ENCODE data around the gene HMCN1.

DNA sequence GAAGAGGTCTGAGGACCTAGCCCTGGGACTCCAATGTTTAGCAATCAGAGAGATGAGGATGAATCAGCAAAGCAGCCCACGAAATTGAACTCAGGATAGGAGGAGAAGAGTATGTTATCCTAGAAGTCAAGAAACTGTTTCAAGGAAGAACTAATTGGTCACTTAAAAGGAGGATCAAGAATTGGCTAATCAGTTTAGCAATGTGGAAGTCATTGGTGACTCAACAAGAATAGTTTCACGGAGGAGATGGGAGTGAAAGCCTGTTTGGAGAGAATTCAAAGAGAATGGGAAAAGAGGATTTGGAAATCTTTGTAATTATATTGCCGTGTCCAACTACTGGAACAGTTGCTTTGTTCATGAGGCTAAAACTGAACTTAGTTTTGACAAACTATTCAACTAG, 7.4 kb downstream of the HMCN1 start:
- TF ChIP-seq SIN3A (IDR thresholded peaks at IDR 0.05; ENCODE audit: borderline replicate concordance, low read depth, low read length) (no peak), EP300 (IDR thresholded peaks at IDR 0.05; ENCODE audit: borderline replicate concordance in 1 of 2, low read depth in 1 of 2, low read length in 1 of 2) (no peak), SMC3 (IDR thresholded peaks at IDR 0.05; ENCODE audit: low read depth, low read length) (no peak), POLR2AphosphoS5 (IDR thresholded peaks at IDR 0.05; ENCODE audit: low read depth, low read length) (no peak), RXRA (IDR thresholded peaks at IDR 0.05; ENCODE audit: borderline replicate concordance, low read depth) (no peak), NRF1 (IDR thresholded peaks at IDR 0.05; ENCODE audit: low read depth, low read length) (no peak), FOXM1 (IDR thresholded peaks at IDR 0.05; ENCODE audit: low read depth) (no peak), FOXJ3 (CRISPR knock-in tag; IDR thresholded peaks at IDR 0.05) (no peak)
- TF ChIP-seq, protein P1, sequence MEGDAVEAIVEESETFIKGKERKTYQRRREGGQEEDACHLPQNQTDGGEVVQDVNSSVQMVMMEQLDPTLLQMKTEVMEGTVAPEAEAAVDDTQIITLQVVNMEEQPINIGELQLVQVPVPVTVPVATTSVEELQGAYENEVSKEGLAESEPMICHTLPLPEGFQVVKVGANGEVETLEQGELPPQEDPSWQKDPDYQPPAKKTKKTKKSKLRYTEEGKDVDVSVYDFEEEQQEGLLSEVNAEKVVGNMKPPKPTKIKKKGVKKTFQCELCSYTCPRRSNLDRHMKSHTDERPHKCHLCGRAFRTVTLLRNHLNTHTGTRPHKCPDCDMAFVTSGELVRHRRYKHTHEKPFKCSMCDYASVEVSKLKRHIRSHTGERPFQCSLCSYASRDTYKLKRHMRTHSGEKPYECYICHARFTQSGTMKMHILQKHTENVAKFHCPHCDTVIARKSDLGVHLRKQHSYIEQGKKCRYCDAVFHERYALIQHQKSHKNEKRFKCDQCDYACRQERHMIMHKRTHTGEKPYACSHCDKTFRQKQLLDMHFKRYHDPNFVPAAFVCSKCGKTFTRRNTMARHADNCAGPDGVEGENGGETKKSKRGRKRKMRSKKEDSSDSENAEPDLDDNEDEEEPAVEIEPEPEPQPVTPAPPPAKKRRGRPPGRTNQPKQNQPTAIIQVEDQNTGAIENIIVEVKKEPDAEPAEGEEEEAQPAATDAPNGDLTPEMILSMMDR (IDR thresholded peaks at IDR 0.05), result no peak
- TF ChIP-seq, protein P2, sequence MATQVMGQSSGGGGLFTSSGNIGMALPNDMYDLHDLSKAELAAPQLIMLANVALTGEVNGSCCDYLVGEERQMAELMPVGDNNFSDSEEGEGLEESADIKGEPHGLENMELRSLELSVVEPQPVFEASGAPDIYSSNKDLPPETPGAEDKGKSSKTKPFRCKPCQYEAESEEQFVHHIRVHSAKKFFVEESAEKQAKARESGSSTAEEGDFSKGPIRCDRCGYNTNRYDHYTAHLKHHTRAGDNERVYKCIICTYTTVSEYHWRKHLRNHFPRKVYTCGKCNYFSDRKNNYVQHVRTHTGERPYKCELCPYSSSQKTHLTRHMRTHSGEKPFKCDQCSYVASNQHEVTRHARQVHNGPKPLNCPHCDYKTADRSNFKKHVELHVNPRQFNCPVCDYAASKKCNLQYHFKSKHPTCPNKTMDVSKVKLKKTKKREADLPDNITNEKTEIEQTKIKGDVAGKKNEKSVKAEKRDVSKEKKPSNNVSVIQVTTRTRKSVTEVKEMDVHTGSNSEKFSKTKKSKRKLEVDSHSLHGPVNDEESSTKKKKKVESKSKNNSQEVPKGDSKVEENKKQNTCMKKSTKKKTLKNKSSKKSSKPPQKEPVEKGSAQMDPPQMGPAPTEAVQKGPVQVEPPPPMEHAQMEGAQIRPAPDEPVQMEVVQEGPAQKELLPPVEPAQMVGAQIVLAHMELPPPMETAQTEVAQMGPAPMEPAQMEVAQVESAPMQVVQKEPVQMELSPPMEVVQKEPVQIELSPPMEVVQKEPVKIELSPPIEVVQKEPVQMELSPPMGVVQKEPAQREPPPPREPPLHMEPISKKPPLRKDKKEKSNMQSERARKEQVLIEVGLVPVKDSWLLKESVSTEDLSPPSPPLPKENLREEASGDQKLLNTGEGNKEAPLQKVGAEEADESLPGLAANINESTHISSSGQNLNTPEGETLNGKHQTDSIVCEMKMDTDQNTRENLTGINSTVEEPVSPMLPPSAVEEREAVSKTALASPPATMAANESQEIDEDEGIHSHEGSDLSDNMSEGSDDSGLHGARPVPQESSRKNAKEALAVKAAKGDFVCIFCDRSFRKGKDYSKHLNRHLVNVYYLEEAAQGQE (IDR thresholded peaks at IDR 0.05; ENCODE audit: low read depth, low read length), result no peak
